Stimulated activated CD4-positive, alpha-beta T cell treated with anti-CD3 and anti-CD28 coated beads, TNF-alpha, amount 100 ng/mL, for 48 hours (primary cell): Measurements from ENCODE around the gene SPATA1.
A peak's percentile ranks its signal among the peaks of the same experiment; 100 is the strongest.

Source experiments
- DNase-seq, 3 donors: peaks; one replicate each; pipeline ENCODE4 v3.0.0-alpha.2; 2020; ENCODE audit warnings: low read depth in 3 of 3

SPATA1 gene

DNA sequence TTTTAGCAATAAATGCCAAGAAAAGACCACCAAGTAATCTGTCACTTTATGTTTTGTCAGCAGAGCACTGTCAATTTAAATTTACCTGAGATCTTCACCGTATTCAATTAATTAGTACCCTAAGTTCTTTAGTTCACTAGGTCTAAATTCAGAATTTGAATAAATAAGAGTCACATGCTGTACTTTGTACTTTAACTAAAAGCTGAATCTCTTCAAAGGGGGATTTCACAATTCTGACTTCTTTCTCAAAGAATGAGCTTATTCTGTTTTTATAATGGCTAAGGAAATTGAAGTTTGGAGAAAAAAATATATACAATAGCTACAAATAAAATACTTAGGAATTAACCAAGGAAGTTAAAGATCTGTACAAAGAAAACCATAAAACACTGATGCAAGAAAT is 2.3 kb downstream of the SPATA1 start:
- no peak for DNase-seq

DNA sequence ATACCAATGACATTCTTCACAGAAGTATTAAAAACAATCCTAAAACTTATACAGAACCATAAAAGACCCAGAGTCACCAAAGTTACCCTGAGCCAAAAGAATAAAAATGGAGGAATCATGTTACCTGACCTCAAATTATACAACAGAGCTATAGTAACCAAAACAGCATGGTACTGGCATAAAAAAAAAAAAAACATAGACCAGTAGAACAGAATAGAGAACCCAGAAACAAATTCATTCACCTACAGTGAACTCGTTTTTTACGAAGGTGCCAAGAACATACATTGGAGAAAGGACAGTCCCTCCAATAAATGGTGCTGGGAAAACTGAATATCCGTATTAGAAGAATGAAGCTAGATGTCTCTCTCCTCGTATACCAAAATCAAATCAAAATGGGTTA is 2.8 kb downstream of the SPATA1 start:
- no peak for DNase-seq

DNA sequence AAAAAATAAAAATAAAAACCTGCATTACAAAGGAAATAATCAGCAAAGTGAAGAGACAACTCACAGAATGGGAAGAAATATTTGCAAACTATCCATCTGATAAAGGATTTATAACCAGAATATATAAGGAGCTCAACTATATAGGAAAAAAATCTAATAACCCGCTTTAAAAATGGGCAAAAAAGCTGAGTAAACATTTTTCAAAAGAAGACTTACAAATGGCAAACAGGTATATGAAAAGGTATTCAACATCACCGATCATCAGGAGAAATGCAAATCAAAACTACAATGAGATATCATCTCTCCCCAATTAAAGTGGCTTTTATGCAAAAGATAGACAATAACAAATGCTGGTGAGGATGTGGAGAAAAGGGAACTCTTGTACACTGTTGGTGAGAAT is 4.0 kb downstream of the SPATA1 start:
- no peak for DNase-seq

DNA sequence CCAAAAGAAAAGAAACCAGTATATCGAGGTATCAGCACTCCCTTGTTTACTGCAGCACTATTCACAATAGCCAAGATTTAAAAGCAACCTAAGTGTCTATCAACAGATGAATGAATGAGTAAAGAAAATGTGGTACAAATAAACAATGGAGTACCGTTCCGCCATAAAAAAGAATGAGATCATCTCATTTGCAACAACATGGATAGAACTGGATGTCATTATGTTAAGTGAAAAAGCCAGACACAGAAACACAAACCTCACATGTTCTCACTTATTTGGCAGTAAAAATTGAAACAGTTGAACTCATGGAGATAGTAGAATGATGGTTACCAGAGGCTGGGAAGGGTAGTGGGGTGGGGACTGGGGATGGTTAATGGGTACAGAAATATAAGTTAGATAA is 4.5 kb downstream of the SPATA1 start:
- DNase-seq = no peak

DNA sequence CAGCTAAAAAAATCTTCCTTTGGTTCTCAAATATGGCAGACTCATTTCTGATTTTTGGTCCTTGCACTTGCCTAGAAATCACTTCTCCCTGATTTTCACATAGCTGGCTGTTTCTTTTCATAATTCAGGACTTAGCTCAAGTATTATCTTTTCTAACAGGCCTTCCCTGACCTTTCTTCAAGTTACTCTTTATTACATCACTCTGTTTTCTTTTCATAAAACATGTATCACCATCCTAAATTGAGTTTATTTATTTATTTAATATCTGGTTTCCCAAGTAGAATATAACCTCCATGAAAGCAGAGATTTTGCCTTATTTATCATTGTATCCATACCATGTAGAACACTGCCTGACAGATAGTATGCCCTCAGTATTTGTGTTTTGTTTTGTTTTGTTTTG is 18.4 kb downstream of the SPATA1 start:
- DNase-seq = no peak

DNA sequence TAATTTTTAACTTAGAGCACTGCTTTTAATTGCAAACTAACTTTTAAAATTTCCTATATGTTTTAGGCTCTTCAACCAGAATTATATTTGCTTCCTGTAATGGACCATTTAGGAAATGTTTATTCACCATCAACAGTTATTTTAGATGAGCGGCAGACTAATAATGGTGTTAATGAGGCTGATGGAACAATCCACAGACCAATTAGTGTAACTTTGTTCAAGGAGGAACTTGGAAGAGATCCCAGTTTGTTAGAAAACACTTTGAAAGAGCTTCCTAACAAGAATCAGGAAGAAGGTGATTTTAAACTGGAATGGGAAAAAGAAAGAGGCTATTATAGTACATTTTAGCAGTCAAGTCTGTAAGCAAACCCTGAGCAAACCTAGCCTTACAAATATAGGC is 19.6 kb downstream of the SPATA1 start:
- DNase-seq = no peak

DNA sequence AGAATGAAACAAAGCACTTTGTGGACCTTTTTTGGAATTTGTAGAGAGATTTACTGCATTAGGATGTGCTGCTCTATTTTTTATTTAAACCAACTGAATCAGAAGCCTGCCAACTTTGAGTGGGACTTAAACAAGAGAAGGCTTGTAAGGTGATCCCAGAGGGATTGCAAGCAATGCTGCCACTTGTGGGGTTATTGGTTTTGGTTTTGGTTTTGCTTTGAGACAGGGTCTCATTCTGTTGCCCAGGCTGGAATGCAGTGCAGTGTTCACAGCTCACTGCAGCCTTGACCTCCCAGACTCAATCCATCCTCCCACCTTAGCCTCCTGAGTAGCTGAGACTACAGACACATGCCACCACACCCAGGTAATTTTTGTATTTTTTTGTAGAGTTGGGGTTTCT is 32.4 kb downstream of the SPATA1 start:
- no peak for DNase-seq

DNA sequence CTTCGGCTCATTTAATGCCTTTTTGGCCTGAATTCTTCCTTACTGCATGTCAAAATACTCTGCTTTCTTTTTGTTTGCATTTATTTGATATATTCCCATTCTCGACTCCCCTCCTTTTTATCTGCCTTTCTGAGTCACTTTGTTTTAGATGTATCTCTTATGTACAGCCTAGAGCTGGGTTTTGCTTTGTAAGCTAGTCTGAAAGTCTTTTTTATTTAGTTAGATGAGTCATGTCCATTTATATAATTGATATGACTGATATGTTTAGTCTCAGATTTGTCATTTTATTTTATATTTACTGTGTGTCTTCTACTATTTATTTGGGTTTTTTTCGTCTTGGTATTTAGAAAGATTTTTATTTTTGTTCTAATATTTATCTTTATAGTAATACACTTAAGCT is 33.8 kb downstream of the SPATA1 start:
- DNase-seq = no peak

DNA sequence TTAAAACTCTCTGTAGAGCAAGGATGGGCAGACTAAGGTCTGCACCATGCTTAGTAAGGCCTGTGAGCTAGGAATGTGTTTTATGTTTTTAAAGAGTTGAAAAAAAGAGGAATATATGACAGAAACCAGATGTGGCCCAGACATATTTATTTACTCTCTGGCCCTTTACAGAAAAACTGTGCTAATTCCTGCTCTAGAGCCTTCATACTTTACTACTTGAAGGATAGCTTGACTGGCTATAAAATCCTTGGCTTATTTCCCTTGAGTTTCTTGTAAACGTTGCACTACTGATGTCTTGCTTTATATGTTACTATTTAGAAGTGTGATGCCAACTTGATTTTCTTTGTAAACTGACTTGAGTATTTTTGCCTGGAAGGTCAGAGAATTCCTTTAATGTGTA is 34.6 kb downstream of the SPATA1 start:
- DNase-seq = no peak

DNA sequence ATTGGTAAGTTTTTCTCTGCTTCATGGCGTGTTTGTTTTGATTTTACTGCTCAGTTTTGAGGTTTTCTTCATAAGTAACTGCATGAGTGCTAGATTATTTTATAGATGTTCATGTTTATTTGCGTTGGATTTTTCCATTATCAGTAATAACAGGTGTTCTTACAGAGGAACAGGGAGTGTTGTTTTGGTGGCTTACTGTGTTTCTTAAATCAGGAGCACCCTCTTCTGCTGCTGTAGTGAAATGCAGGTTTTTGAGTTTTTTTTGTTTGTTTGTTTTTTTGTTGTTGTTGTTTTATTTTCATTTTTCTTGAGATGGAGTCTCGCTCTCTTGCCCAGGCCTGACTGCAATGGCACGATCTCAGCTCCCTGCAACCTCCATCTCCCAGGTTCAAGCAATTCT is 35.5 kb downstream of the SPATA1 start:
- DNase-seq = no peak

DNA sequence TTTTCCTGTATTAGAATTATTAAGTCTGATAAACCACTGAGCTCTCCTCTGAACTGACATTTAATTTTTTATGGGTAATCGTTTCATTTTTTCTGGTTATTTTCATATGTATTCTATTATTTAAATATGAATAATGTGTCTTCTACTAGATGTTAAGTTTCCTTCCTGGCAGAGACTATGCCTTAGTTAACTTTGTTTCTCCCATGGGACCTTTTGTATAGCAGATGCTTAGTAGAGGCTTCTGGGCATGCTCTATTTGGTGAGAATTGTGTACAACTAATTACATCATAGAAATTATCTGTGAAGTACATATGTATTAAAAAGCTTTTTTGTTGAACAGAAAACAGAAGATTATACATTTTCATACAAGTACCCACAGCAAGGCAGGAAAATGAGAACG is 44.6 kb downstream of the SPATA1 start:
- no peak for DNase-seq

DNA sequence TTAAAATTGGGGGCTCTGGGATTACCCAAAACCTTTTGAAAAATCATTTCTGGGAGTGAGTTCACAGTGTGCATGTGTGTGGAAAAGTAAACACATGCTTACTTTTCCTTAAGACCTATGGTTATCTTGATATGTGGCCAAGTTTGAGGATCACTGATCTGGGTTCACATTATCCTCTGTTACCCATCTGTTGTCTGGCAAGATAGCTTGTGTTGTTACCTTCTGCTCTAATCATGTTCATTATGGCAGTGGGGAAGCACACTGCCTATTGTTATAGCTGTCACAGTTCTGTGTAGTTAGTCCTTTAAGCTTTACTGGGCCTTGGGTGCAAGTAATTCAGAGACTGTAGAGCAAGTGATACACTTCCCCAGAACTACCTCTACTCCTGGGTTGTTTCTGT is 63.0 kb downstream of the SPATA1 start:
- DNase-seq = no peak

DNA sequence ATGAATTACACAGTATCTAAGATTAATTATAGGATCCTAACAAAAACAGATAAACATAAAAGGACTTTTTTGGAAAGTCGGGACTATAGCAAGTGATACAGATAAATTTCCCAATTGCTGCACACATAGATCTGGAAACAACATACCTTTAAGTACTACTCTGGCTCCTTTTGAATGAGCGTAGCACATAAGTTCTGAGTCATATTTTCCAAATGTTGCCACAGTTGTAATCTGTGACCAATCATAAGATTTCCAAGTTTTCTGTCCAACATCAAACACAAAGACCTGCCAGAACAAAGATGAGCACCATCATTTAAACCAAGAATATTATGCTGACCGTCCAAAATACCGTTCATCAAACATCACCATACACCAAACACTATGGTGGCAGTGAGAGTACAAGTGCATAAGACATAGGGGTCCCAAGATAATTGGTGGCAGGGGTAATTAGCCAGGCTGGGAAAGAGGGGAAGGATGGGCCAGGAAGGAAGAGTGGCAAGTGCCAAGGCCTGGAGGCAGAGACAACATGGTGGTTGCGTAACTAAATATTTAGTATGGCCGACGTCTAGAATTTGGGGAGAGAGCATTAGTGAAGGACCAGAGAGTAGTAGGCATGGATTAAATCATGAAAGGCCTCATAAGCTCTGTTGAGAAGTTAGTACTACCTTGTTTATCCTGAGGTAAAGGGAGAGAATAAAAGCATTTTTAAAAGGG is 64.4 kb downstream of the SPATA1 start:
- DNase-seq = no peak

DNA sequence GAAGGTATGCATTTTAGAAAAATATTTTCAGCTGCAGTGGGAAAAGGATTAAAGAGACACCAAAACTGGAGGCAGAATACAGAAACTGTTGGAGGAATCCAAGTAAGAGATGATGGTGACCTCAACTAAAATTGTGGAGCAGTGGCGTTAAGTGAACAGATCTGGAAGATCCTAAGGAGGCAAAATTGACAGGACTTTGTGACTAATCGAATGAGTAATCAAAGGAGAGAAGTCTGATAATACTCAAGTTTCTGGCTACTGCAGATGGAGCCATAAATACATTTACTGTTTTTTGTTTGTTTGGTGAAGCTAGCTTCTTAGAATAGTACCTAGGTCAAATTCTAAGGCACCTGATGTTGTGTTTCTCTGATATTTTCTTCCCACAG is 65.0 kb downstream of the SPATA1 start:
- DNase-seq = no peak

DNA sequence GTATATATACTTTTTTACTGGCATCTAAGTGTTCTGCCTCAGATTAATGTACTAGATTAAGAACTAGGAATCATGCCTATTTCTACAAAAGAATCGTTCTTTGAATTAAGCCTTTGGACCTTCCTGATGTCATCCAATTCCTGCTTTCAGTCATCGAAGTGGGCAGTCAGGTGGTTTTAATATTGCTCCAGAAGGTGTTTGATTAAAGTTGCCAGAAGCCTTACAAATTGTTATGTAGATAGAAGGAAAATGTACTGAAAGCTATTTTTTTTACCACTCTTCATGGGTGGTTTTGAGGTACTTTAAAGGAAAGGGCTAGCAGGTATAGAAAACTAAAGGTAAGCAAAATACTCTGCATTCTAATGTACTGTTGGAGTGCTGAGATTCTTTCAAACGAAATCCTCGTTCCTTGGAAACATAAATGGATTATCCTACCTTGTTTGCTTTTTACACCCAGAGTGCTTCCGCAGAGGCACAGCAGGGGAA is 67.3 kb downstream of the SPATA1 start:
- DNase-seq = no peak

DNA sequence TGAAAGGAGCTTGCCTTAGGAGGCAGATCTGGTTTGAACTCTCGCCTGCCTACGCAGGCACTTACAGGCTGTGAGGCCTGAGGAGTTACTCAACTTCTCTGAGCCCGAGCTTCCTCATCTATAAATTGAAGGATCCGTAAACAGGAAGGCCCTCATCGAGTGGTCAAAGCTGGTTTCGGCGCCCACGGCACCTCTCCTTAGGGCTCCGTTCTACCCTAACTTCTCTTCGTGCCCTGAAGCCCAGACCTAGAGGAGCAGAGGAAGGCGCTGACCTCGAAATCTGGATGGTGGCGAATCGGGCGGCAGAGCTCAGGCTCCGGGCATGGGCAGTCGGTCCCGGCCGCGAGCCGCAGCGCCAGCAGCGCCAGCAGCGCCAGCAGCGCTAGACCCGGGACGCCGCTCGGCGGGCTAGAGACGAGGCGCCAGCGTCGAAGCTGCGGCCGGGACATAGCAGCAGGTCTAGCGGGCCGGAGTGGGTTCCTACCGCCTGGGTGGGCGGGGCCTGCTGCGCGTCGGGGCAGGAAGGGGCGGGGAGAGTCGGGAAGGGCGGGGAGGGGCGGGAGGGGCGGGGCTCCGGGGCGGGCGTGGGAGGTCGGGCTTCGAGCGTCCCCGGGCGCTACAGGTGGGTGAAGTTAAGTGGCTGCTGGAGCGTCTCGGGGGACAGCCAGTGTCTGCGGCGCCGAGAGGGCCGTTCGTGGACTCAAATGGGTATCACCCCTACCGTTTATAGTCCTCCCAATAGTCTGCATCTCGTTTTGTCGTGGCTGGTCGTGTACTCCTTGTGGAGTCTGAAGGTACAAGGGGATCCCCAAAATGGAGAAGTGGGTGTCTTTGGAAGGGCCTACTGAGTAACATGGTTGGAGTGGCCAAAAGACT is 68.0 kb downstream of the SPATA1 start, which contains the start of gene CTBS:
TSS of gene CTBS (minus strand) at position 474 of the 876 bp plus-strand sequence. CDS start at position 449, 25 bp downstream.
- DNase-seq = peak; percentile 71 to 88 (median 76)

DNA sequence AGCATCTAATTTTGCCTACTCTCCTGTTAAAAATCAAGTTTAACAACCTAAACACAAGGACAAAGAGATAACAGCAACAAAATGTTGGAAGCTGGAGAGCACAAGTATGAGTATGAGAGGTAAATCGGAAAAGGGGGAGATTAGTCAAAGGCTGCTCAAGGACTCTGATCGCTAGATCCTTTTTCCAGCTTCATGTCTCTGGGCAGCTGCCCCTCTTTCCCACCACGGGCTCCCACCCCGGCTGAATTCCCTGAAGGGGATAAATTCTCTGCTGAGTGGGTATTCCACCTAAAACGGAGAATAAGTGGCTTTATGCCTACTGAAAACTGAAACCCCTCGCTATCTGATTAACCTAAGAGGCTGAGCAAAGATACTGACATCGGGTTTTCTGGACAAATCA is 68.8 kb downstream of the SPATA1 start:
- no peak for DNase-seq

DNA sequence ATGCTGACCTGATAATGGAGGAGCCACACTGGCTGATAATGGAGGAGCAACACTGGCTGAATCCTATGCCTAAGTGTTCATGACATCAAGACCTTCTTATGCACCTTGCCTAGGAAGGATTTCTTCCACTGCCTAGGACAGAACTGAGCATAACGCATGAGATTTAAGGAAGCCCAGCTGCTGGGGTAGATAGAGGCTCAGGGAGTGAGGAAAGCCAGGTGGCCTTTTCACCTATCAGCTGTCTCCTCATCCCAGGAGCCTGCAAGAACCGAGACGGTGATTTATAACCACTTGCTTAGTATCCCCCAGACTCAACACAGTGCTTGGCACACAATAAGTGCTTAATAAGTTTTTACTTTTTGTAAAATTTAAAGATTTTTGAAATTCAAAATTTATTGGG is 75.5 kb downstream of the SPATA1 start:
- DNase-seq = no peak

DNA sequence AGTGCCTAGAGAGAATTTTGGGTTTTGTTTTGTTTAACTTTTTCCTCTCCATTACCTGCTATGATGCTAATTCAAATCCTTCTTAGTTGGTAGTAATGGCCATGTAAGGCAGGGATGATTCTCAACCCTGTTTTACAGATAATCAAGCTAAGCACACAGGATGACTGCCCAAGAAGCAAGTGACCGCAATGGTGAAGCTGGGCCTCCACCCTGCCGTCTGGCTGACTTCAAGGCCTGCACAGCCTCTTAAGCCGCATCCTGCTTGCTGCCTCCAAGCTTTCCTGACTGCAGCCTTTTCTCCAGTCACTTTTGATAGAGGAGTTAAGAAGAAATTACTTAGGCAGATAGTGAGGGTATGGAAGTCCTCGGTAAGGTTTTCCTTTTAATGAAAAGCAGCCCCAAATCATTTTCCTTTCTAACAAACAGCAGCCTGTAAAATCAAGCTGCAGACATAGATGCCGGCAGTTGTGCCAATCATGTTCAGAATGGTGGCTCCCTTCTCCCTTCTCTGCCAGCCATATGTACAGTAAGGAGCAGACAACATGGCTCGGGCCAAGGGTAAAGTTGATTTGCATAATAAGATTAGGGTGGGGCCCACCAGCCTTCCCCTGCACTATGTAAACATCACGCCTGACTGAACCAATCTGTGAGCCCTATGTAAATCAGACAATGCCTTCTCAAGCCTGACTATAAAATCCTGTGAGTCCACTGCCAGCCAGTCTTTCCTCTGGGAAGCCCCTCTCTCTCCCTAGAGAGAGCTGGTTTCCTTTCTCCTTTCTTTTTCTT is 76.8 kb downstream of the SPATA1 start:
- DNase-seq = no peak

DNA sequence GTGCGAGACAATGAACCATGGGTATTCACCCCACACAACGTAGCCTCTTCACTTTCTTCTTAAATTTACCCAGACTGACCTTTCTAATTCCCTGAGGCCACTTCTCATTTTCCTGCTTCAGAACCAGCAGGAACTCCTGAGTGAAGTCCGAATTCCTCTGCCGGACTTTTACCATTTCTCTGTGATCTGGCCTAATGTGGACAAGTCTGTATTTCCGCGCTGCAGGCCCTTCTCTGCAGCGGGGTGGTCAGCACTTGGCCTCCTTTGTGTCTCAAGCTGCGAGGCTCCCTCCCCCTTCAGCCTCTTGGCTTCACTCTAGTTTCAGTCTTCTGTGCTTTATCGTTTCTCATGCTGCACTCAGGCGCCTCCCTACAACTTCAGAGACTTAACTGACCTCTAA is 77.5 kb downstream of the SPATA1 start:
- no peak for DNase-seq

DNA sequence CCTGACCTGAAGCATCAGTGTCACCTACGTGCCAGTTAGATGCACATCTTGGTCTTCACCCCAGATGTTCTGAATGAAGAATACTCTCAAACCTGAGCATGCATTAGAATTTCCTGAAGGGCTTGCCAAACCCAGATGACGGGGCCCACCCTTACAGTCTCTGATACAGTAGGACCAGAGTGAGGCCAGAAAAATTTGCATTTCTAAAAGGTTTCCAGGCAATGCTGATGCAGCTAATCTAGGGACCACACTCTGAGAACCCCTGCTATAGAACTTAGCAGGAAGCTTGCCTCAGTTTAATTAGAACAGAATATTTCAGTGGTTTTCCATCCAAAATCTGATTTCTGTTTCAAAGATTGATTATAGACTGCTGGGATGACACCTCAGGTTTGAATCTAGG is 77.9 kb downstream of the SPATA1 start:
- DNase-seq = no peak

DNA sequence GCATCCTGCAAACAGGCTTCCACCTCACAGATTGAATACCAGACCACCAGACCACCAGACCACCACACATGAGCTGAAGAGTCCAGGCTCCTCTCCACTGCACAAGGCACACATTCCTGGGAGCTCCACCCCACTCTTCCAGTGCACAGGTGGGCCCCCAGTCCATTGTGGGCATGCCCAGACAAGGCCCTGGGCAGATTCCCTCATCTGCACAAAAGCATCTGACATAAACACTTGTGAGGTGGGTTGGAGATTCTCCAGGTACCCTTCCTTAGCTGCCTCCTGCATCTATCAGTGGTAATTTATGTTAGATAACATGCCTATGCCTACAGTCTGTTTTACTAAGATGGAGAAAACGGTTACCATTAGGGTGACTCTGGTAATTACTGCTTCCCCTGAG is 79.6 kb downstream of the SPATA1 start:
- no peak for DNase-seq
